SK-N-SH (cell line): ENCODE data around the gene AHSP. TPM values are rescaled to one million over a fixed set of nuclear protein-coding genes. Genes with fewer than 3 reads are reported as not detected.

Source experiments
- CTCF ChIA-PET: fragments of 300-600, 350-600 bp; formaldehyde crosslinking; extraction: SDS; loops from one replicate; lab custom pipeline; 2021; lab: Yijun Ruan, JAX
- POLR2A ChIA-PET: fragments of 350-600 bp; sonication (Branson Sonifier 250); formaldehyde crosslinking; extraction: SDS; loops from one replicate; lab custom pipeline; 2020; ENCODE audit warnings: antibody characterized with exemption, inconsistent platforms; lab: Yijun Ruan, JAX
- DNase-seq: peaks from one replicate; pipeline ENCODE4 v3.0.0; 2012
- H2AFZ ChIP-seq: fragments of 200-600 bp; sonication (generic); 2 replicates; pipeline ENCODE4 v1.8.1; 2016; ENCODE audit warnings: antibody characterized with exemption, mild to moderate bottlenecking, low read depth
- H3F3A ChIP-seq: fragments of 200-600 bp; sonication (generic); replicated peaks from 2 replicates; pipeline ENCODE3; 2016; ENCODE audit warnings: antibody characterized with exemption, mild to moderate bottlenecking; ENCODE audit not compliant: insufficient read depth
- H3K27ac ChIP-seq, 2 experiments: fragments of 200-500 bp in 1 of 2; fragments of 200-600 bp in 1 of 2; sonication (Bioruptor generic) in 1 of 2; sonication (generic), shearing (Covaris generic) in 1 of 2; 2 replicates each; pipeline versions ENCODE4 v1.5.1 to v1.6.1; 2014 to 2016; ENCODE audit warnings: low read depth in 2 of 2, inconsistent platforms in 1 of 2, low read length in 1 of 2, mild to moderate bottlenecking in 1 of 2, mixed read lengths in 1 of 2
- H3K27me3 ChIP-seq: fragments of 200-600 bp; sonication (generic), shearing (Covaris generic); 2 replicates; pipeline ENCODE4 v1.6.1; 2016; ENCODE audit warnings: mixed run types; ENCODE audit not compliant: insufficient read depth
- H3K36me3 ChIP-seq, 2 experiments: fragments of 200-500 bp in 1 of 2; fragments of 200-600 bp in 1 of 2; sonication (Bioruptor generic) in 1 of 2; sonication (generic) in 1 of 2; replicated peaks in 1 of 2; 2 replicates each; pipeline versions ENCODE3 to v1.5.1; 2014 to 2016; ENCODE audit warnings: low read length in 1 of 2, mild to moderate bottlenecking in 1 of 2; ENCODE audit not compliant: insufficient read depth in 2 of 2, control insufficient read depth in 1 of 2
- H3K4me1 ChIP-seq, 2 experiments: fragments of 200-500 bp in 1 of 2; fragments of 200-600 bp in 1 of 2; sonication (Bioruptor generic) in 1 of 2; sonication (generic), shearing (Covaris generic) in 1 of 2; 2 replicates each; pipeline versions ENCODE4 v1.5.1 to v1.6.1; 2014 to 2016; ENCODE audit warnings: low read depth in 1 of 2, low read length in 1 of 2, mixed run types in 1 of 2; ENCODE audit not compliant: insufficient read depth in 2 of 2, control insufficient read depth in 1 of 2
- H3K4me2 ChIP-seq: fragments of 200-600 bp; sonication (generic), shearing (Covaris generic); 2 replicates; pipeline ENCODE4 v1.6.1; 2017; ENCODE audit warnings: mixed run types
- H3K4me3 ChIP-seq, 2 experiments: fragments of 200-500 bp in 1 of 2; fragments of 200-600 bp in 1 of 2; sonication (Bioruptor generic) in 1 of 2; sonication (generic), shearing (Covaris generic) in 1 of 2; 2 replicates each; pipeline versions ENCODE4 v1.5.1 to v1.8.1; 2014 to 2016; ENCODE audit warnings: low read depth in 2 of 2, inconsistent platforms in 1 of 2, low read length in 1 of 2, mild to moderate bottlenecking in 1 of 2, mixed read lengths in 1 of 2, moderate library complexity in 1 of 2
- H3K79me2 ChIP-seq: fragments of 200-600 bp; sonication (generic); 2 replicates; pipeline ENCODE4 v1.8.1; 2017; ENCODE audit warnings: mild to moderate bottlenecking; ENCODE audit not compliant: insufficient read depth
- H3K9ac ChIP-seq: fragments of 200-600 bp; sonication (generic); 2 replicates; pipeline ENCODE4 v1.6.1; 2017; ENCODE audit warnings: mixed run types
- H3K9me2 ChIP-seq: fragments of 200-600 bp; sonication (generic); 2 replicates; pipeline ENCODE4 v1.6.1; 2017; ENCODE audit warnings: mixed run types
- H3K9me3 ChIP-seq: fragments of 200-600 bp; sonication (generic); 2 replicates; pipeline ENCODE4 v1.6.1; 2017; ENCODE audit warnings: mixed run types, mild to moderate bottlenecking, moderate library complexity
- H4K20me1 ChIP-seq: fragments of 200-600 bp; sonication (generic); 2 replicates; pipeline ENCODE4 v1.6.1; 2017; ENCODE audit warnings: mild to moderate bottlenecking, mixed run types; ENCODE audit not compliant: insufficient read depth
- CHD2 ChIP-seq: fragments of 150-350 bp; IDR thresholded peaks from 2 replicates; pipeline ENCODE4 v1.6.1; 2018; ENCODE audit warnings: low read length; ENCODE audit not compliant: partially characterized antibody
- JUND ChIP-seq: IDR thresholded peaks from 2 replicates; pipeline ENCODE4 v1.4.0; 2012
- NRF1 ChIP-seq: IDR thresholded peaks from 2 replicates; pipeline ENCODE4 v1.6.1; 2012; ENCODE audit warnings: low read depth, mild to moderate bottlenecking, low read length
- RXRA ChIP-seq: IDR thresholded peaks from 2 replicates; pipeline ENCODE4 v1.4.0; 2012; ENCODE audit warnings: low read depth, mild to moderate bottlenecking, borderline replicate concordance
- SIN3A ChIP-seq: IDR thresholded peaks from 2 replicates; pipeline ENCODE4 v1.6.1; 2012; ENCODE audit warnings: low read depth, mild to moderate bottlenecking, low read length, moderate library complexity, borderline replicate concordance
- TAF1 ChIP-seq: IDR thresholded peaks from 2 replicates; pipeline ENCODE4 v1.6.1; 2012; ENCODE audit warnings: low read depth, mild to moderate bottlenecking, low read length, moderate library complexity, borderline replicate concordance
- TCF12 ChIP-seq: IDR thresholded peaks from 2 replicates; pipeline ENCODE4 v1.4.0; 2012
- WGBS: methylation state at CpG from one replicate; pipeline ENCODE4 v1.1.6; 2017; ENCODE audit warnings: low lambda C conversion rate; 5-methylcytosine and 5-hydroxymethylcytosine counted together
- polyA plus RNA-seq, 3 experiments: library from polyadenylated mRNA; depleted of rRNA; stranded (reverse); fragments of >200 nt; gene quantifications; 2 replicates each; pipeline ENCODE4 v1.2.3, GENCODE V29; 2012
- TF ChIP-seq, protein P1 (sequence below): IDR thresholded peaks from 2 replicates; pipeline ENCODE4 v1.6.1; 2012; ENCODE audit warnings: mild to moderate bottlenecking, low read depth, low read length, moderate library complexity
- TF ChIP-seq, protein P2 (sequence below): IDR thresholded peaks from 2 replicates; pipeline ENCODE4 v1.4.0; 2012; ENCODE audit warnings: low read depth
- TF ChIP-seq, protein P3 (sequence below): IDR thresholded peaks from 2 replicates; pipeline ENCODE4 v1.4.0; 2012; ENCODE audit warnings: low read depth, borderline replicate concordance
- TF ChIP-seq, protein P4 (sequence below): fragments of 150-350 bp; IDR thresholded peaks from 2 replicates; pipeline ENCODE4 v1.6.1; 2017; ENCODE audit warnings: antibody characterized with exemption, low read length, low read depth, borderline replicate concordance
- TF ChIP-seq, protein P5 (sequence below): IDR thresholded peaks from 2 replicates; pipeline ENCODE4; 2012

AHSP gene
- polyA plus RNA-seq, 1 of the 3 experiments (the other 2 are of a cell fraction) = not detected

DNA sequence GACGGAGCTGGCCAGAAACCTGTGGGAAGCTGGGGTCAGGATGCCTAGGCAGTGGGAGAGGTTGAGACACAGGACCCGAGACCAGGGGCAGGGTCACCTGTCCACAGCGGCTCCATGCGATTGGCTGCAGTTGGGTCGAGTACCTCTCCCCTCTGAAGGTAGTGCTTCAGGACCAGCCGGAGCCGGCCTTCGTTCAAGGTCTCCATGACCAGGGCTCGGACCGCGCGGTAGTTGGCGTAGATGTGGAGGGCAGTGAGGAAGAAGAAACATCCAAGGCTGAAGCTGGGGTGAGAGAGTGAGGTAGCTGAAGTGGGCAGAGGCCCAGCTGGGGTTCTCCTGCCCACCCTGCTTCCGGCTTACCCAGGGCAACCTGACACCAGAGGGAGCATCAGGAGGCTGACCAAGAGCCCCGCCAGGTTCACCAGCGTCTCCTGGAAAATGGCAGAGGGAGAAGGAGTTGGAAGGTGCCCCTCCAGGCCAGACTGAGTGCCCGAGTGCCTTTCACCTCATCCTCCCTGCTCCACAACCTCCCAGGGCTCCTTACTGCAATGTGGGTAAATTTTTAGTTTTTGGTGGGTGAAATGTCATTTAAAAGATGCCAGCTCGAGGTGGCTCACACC is 34.1 kb upstream of the AHSP start:
- Histone ChIP-seq H2AFZ (no peak overlapping the region), H3K36me3 (peaks cover 4 to 44% of the 10 kb centered on the region in 2 experiments), H3K79me2 (no peaks in the 10 kb centered on the region), H3K4me1 (peaks cover 0 to 3% of the 10 kb centered on the region in 2 experiments; a peak in 1 of 4 replicates), H3K27me3 (no peaks in the 10 kb centered on the region), H3K9me3 (no peaks in the 10 kb centered on the region), H3K9me2 (no peaks in the 10 kb centered on the region), H4K20me1 (no peaks in the 10 kb centered on the region), H3F3A (no peaks in the 10 kb centered on the region), H3K27ac (no peak overlapping the region), H3K9ac (no peak overlapping the region), H3K4me2 (no peak overlapping the region), H3K4me3 (no peak overlapping the region)
- ChIA-PET CTCF (interaction anchor here (0.8 kb wide), 1 partner anchor 12 kb away, joined by 3 read pairs; no protein-coding TSS in a partner anchor), POLR2A (no interaction called here)
- TF ChIP-seq TCF12 (no peak), JUND (no peak), NRF1 (no peak), CHD2 (no peak), TAF1 (no peak), RXRA (no peak), SIN3A (no peak)
- TF ChIP-seq, protein P1, sequence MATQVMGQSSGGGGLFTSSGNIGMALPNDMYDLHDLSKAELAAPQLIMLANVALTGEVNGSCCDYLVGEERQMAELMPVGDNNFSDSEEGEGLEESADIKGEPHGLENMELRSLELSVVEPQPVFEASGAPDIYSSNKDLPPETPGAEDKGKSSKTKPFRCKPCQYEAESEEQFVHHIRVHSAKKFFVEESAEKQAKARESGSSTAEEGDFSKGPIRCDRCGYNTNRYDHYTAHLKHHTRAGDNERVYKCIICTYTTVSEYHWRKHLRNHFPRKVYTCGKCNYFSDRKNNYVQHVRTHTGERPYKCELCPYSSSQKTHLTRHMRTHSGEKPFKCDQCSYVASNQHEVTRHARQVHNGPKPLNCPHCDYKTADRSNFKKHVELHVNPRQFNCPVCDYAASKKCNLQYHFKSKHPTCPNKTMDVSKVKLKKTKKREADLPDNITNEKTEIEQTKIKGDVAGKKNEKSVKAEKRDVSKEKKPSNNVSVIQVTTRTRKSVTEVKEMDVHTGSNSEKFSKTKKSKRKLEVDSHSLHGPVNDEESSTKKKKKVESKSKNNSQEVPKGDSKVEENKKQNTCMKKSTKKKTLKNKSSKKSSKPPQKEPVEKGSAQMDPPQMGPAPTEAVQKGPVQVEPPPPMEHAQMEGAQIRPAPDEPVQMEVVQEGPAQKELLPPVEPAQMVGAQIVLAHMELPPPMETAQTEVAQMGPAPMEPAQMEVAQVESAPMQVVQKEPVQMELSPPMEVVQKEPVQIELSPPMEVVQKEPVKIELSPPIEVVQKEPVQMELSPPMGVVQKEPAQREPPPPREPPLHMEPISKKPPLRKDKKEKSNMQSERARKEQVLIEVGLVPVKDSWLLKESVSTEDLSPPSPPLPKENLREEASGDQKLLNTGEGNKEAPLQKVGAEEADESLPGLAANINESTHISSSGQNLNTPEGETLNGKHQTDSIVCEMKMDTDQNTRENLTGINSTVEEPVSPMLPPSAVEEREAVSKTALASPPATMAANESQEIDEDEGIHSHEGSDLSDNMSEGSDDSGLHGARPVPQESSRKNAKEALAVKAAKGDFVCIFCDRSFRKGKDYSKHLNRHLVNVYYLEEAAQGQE = no peak
- TF ChIP-seq, protein P2, sequence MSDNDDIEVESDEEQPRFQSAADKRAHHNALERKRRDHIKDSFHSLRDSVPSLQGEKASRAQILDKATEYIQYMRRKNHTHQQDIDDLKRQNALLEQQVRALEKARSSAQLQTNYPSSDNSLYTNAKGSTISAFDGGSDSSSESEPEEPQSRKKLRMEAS = no peak
- TF ChIP-seq, protein P3, sequence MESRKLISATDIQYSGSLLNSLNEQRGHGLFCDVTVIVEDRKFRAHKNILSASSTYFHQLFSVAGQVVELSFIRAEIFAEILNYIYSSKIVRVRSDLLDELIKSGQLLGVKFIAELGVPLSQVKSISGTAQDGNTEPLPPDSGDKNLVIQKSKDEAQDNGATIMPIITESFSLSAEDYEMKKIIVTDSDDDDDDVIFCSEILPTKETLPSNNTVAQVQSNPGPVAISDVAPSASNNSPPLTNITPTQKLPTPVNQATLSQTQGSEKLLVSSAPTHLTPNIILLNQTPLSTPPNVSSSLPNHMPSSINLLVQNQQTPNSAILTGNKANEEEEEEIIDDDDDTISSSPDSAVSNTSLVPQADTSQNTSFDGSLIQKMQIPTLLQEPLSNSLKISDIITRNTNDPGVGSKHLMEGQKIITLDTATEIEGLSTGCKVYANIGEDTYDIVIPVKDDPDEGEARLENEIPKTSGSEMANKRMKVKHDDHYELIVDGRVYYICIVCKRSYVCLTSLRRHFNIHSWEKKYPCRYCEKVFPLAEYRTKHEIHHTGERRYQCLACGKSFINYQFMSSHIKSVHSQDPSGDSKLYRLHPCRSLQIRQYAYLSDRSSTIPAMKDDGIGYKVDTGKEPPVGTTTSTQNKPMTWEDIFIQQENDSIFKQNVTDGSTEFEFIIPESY = no peak
- TF ChIP-seq, protein P4, sequence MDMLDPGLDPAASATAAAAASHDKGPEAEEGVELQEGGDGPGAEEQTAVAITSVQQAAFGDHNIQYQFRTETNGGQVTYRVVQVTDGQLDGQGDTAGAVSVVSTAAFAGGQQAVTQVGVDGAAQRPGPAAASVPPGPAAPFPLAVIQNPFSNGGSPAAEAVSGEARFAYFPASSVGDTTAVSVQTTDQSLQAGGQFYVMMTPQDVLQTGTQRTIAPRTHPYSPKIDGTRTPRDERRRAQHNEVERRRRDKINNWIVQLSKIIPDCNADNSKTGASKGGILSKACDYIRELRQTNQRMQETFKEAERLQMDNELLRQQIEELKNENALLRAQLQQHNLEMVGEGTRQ = no peak
- TF ChIP-seq, protein P5, sequence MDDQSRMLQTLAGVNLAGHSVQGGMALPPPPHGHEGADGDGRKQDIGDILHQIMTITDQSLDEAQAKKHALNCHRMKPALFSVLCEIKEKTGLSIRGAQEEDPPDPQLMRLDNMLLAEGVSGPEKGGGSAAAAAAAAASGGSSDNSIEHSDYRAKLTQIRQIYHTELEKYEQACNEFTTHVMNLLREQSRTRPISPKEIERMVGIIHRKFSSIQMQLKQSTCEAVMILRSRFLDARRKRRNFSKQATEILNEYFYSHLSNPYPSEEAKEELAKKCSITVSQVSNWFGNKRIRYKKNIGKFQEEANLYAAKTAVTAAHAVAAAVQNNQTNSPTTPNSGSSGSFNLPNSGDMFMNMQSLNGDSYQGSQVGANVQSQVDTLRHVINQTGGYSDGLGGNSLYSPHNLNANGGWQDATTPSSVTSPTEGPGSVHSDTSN = no peak
- DNase-seq = no peak
- 98% methylated on average over 18 of the region's 18 CpGs for WGBS
